H1 (cell line): ENCODE measurements around the gene KRTAP1-5. TPM values are rescaled to one million over a fixed set of nuclear protein-coding genes. Genes with fewer than 3 reads are reported as not detected.

Experiments used
- CTCF ChIA-PET: fragments of 300-600 bp; sonication (Branson Sonifier 250); formaldehyde crosslinking; loops from one replicate; lab custom pipeline; 2021; ENCODE audit not compliant: partially characterized antibody; lab: Charles Lee
- POLR2A ChIA-PET: fragments of 300-600 bp; sonication (Branson Sonifier 250); formaldehyde crosslinking; loops from one replicate; lab custom pipeline; 2021; ENCODE audit warnings: inconsistent platforms; ENCODE audit not compliant: partially characterized antibody; lab: Charles Lee
- DNase-seq, 2 experiments: peaks; one replicate each; pipeline versions ENCODE4 v3.0.0 to v3.0.0-alpha.2; 2010 to 2022; ENCODE audit warnings: low spot score in 2 of 2, low read depth in 1 of 2, mixed read lengths in 1 of 2
- FAIRE-seq: peaks from 2 replicates; lab custom pipeline; 2011; peaks lifted over from hg19 to GRCh38; lab: Jason Lieb, UNC
- H2AFZ ChIP-seq: 2 replicates; pipeline ENCODE4 v1.8.1; 2012; ENCODE audit warnings: low read length, inconsistent platforms
- H2AK5ac ChIP-seq: 2 replicates; pipeline ENCODE4 v1.6.1; 2013; ENCODE audit warnings: low read depth, low read length
- H2BK120ac ChIP-seq: replicated peaks from 2 replicates; pipeline ENCODE3; 2013; ENCODE audit warnings: low read depth, low read length, inconsistent platforms
- H2BK12ac ChIP-seq: 2 replicates; pipeline ENCODE4 v1.6.1; 2013; ENCODE audit warnings: low read depth, low read length
- H2BK15ac ChIP-seq: 2 replicates; pipeline ENCODE4 v1.6.1; 2013; ENCODE audit warnings: low read length
- H2BK20ac ChIP-seq: 2 replicates; pipeline ENCODE4 v1.6.1; 2013; ENCODE audit warnings: low read length
- H2BK5ac ChIP-seq: 2 replicates; pipeline ENCODE4 v1.6.1; 2013; ENCODE audit warnings: low read depth, low read length
- H3K14ac ChIP-seq: 2 replicates; pipeline ENCODE4 v1.6.1; 2013; ENCODE audit warnings: inconsistent platforms; ENCODE audit not compliant: insufficient read length
- H3K18ac ChIP-seq: 2 replicates; pipeline ENCODE4 v1.6.1; 2013; ENCODE audit warnings: low read length; ENCODE audit errors: extremely low read depth
- H3K23ac ChIP-seq: 2 replicates; pipeline ENCODE4 v1.6.1; 2013; ENCODE audit warnings: inconsistent platforms; ENCODE audit not compliant: insufficient read length
- H3K23me2 ChIP-seq: 2 replicates; pipeline ENCODE4 v1.6.1; 2013; ENCODE audit warnings: low read depth, low read length
- H3K27ac ChIP-seq: 2 replicates; pipeline ENCODE4 v1.6.1; 2011; ENCODE audit warnings: low read depth, low read length, inconsistent platforms
- H3K27me3 ChIP-seq, 4 experiments: replicated peaks in 1 of 4; 1 replicate in 1 of 4; 2 replicates in 3 of 4; pipeline versions ENCODE4 v1.6.1 to v1.8.1; 2011 to 2013; ENCODE audit warnings: low read length in 3 of 4, mild to moderate bottlenecking in 3 of 4, inconsistent platforms in 2 of 4, mixed read lengths in 2 of 4, moderate library complexity in 1 of 4; ENCODE audit not compliant: control insufficient read depth in 3 of 4, insufficient read depth in 3 of 4; ENCODE audit errors: extremely low read depth in 1 of 4
- H3K36me3 ChIP-seq, 4 experiments: 2 replicates each; pipeline versions ENCODE4 v1.6.1 to v1.8.1; 2011 to 2013; ENCODE audit warnings: mild to moderate bottlenecking in 4 of 4, low read length in 3 of 4, moderate library complexity in 2 of 4, control low read depth in 1 of 4, inconsistent platforms in 1 of 4; ENCODE audit not compliant: insufficient read depth in 4 of 4, control insufficient read depth in 2 of 4
- H3K4ac ChIP-seq: replicated peaks from 2 replicates; pipeline ENCODE3; 2013; ENCODE audit warnings: low read length, low read depth, mixed read lengths, inconsistent platforms; ENCODE audit not compliant: insufficient read length
- H3K4me1 ChIP-seq, 4 experiments: replicated peaks in 1 of 4; 1 replicate in 1 of 4; 2 replicates in 3 of 4; pipeline versions ENCODE4 v1.6.1 to v1.8.1; 2011 to 2013; ENCODE audit warnings: low read length in 3 of 4, inconsistent platforms in 2 of 4, mixed read lengths in 1 of 4; ENCODE audit not compliant: insufficient read depth in 4 of 4, control insufficient read depth in 3 of 4
- H3K4me2 ChIP-seq, 2 experiments: 2 replicates each; pipeline versions ENCODE4 v1.6.1 to v1.8.1; 2011 to 2013; ENCODE audit warnings: low read depth in 2 of 2, low read length in 2 of 2, control low read depth in 1 of 2, inconsistent platforms in 1 of 2, mild to moderate bottlenecking in 1 of 2; ENCODE audit not compliant: insufficient read depth in 1 of 2
- H3K4me3 ChIP-seq, 4 experiments: fragments of 200-600, 300-600 bp in 1 of 4; sonication (generic), shearing (Covaris generic), sonication (Bioruptor Twin) in 1 of 4; 2 replicates each; pipeline versions ENCODE4 v1.5.1 to v1.8.1; 2011 to 2016; ENCODE audit warnings: low read length in 4 of 4, low read depth in 3 of 4, control low read depth in 2 of 4, inconsistent platforms in 2 of 4, mild to moderate bottlenecking in 2 of 4, mixed read lengths in 1 of 4, moderate library complexity in 1 of 4; ENCODE audit not compliant: insufficient read depth in 2 of 4; ENCODE audit errors: extremely low read depth in 1 of 4
- H3K56ac ChIP-seq: replicated peaks from 2 replicates; pipeline ENCODE3; 2013; ENCODE audit warnings: low read depth, mild to moderate bottlenecking, mixed read lengths, low read length, inconsistent platforms; ENCODE audit not compliant: insufficient read length
- H3K79me1 ChIP-seq: 2 replicates; pipeline ENCODE4 v1.6.1; 2013; ENCODE audit warnings: low read depth, low read length, control low read depth
- H3K79me2 ChIP-seq, 2 experiments: 2 replicates each; pipeline versions ENCODE4 v1.6.1 to v1.8.1; 2012 to 2013; ENCODE audit warnings: low read length in 2 of 2, mild to moderate bottlenecking in 2 of 2, inconsistent platforms in 1 of 2; ENCODE audit not compliant: insufficient read depth in 2 of 2, control insufficient read depth in 1 of 2
- H3K9ac ChIP-seq, 4 experiments: replicated peaks in 1 of 4; 1 replicate in 1 of 4; 2 replicates in 3 of 4; pipeline versions ENCODE4 v1.6.1 to v1.8.1; 2011 to 2013; ENCODE audit warnings: low read depth in 3 of 4, low read length in 3 of 4, control low read depth in 2 of 4, mild to moderate bottlenecking in 2 of 4, moderate library complexity in 2 of 4, inconsistent platforms in 1 of 4; ENCODE audit errors: extremely low read depth in 1 of 4
- H3K9me3 ChIP-seq, 2 experiments: 2 replicates each; pipeline versions ENCODE4 v1.6.1 to v1.8.1; 2012 to 2013; ENCODE audit warnings: mild to moderate bottlenecking in 2 of 2, moderate library complexity in 2 of 2, control low read depth in 1 of 2, inconsistent platforms in 1 of 2, low read depth in 1 of 2, low read length in 1 of 2, mixed read lengths in 1 of 2; ENCODE audit not compliant: insufficient read depth in 2 of 2
- H4K20me1 ChIP-seq, 2 experiments: replicated peaks in 1 of 2; 2 replicates each; pipeline versions ENCODE3 to v1.8.1; 2011 to 2013; ENCODE audit warnings: inconsistent platforms in 2 of 2, low read length in 2 of 2, mild to moderate bottlenecking in 1 of 2; ENCODE audit not compliant: insufficient read depth in 2 of 2, control insufficient read depth in 1 of 2
- H4K5ac ChIP-seq: 2 replicates; pipeline ENCODE4 v1.6.1; 2013; ENCODE audit warnings: low read length, low read depth, mixed read lengths, inconsistent platforms; ENCODE audit not compliant: insufficient read length
- H4K8ac ChIP-seq: 2 replicates; pipeline ENCODE4 v1.8.0; 2013; ENCODE audit warnings: mild to moderate bottlenecking, moderate library complexity, low read length, inconsistent platforms; ENCODE audit not compliant: insufficient read depth; ENCODE audit errors: extremely low read depth
- H4K91ac ChIP-seq: replicated peaks from 2 replicates; pipeline ENCODE3; 2013; ENCODE audit warnings: low read length, mixed read lengths, inconsistent platforms; ENCODE audit not compliant: insufficient read length
- BACH1 ChIP-seq: IDR thresholded peaks from 2 replicates; pipeline ENCODE4 v1.6.1; 2012; ENCODE audit warnings: low read length, improper control_type of control experiment
- CHD2 ChIP-seq: IDR thresholded peaks from 2 replicates; pipeline ENCODE4 v1.6.1; 2012; ENCODE audit warnings: low read length, improper control_type of control experiment
- EGR1 ChIP-seq: IDR thresholded peaks from 2 replicates; pipeline ENCODE4 v1.6.1; 2011; ENCODE audit warnings: low read depth, low read length, borderline replicate concordance
- HDAC6 ChIP-seq: IDR thresholded peaks from one replicate; pipeline ENCODE4 v1.7.1; 2012; ENCODE audit warnings: low read depth, mild to moderate bottlenecking, inconsistent platforms, low read length, moderate library complexity
- JUN ChIP-seq: IDR thresholded peaks from 2 replicates; pipeline ENCODE4 v1.6.1; 2011; ENCODE audit warnings: low read depth, mild to moderate bottlenecking, improper control_type of control experiment, low read length
- KDM4A ChIP-seq: IDR thresholded peaks from one replicate; pipeline ENCODE4 v1.7.1; 2012; ENCODE audit warnings: low read depth, mild to moderate bottlenecking, moderate library complexity, low read length, inconsistent platforms; ENCODE audit not compliant: severe bottlenecking
- KDM5A ChIP-seq: fragments of 200-600 bp; IDR thresholded peaks from 2 replicates; pipeline ENCODE4 v1.7.1; 2012; ENCODE audit warnings: mild to moderate bottlenecking, low read length, inconsistent platforms, mixed read lengths
- NRF1 ChIP-seq: IDR thresholded peaks from 2 replicates; pipeline ENCODE4 v1.6.1; 2011; ENCODE audit warnings: mild to moderate bottlenecking, low read depth, low read length, improper control_type of control experiment
- SIX5 ChIP-seq: IDR thresholded peaks from 2 replicates; pipeline ENCODE4 v1.6.1; 2011; ENCODE audit warnings: mild to moderate bottlenecking, low read depth, low read length
- SP2 ChIP-seq: IDR thresholded peaks from 2 replicates; pipeline ENCODE4 v1.6.1; 2012; ENCODE audit warnings: mild to moderate bottlenecking, low read length, inconsistent platforms
- SP4 ChIP-seq: IDR thresholded peaks from 2 replicates; pipeline ENCODE4 v1.6.1; 2012; ENCODE audit warnings: low read length, inconsistent platforms
- TBP ChIP-seq: IDR thresholded peaks from 2 replicates; pipeline ENCODE4 v1.6.1; 2011; ENCODE audit warnings: low read depth, low read length, improper control_type of control experiment
- TCF12 ChIP-seq: IDR thresholded peaks from 2 replicates; pipeline ENCODE4 v1.6.1; 2011; ENCODE audit warnings: low read depth, mild to moderate bottlenecking, low read length
- ZNF274 ChIP-seq: IDR thresholded peaks from 2 replicates; pipeline ENCODE4 v1.7.0; 2012; ENCODE audit warnings: low read length, borderline replicate concordance; ENCODE audit errors: extremely low read depth
- WGBS, 2 experiments: shearing (Covaris generic) in 1 of 2; methylation state at CpG; one replicate each; pipeline versions ENCODE4 v1.1.6 to v1.1.7; 2013 to 2015; ENCODE audit warnings: low lambda C conversion rate in 2 of 2, mixed read lengths in 2 of 2, inconsistent platforms in 1 of 2, low coverage in 1 of 2, missing lambda C conversion rate in 1 of 2; ENCODE audit not compliant: insufficient replicate concordance in 2 of 2, insufficient coverage in 1 of 2, insufficient read length in 1 of 2; ENCODE audit errors: extremely low coverage in 1 of 2, missing lambda C conversion rate in 1 of 2; 5-methylcytosine and 5-hydroxymethylcytosine counted together
- polyA plus RNA-seq, 7 experiments: library from polyadenylated mRNA; depleted of rRNA in 3 of 7; stranded (reverse) in 5 of 7; unstranded in 2 of 7; fragments of >200 nt in 5 of 7; fragments of 200-250 nt in 2 of 7; gene quantifications; 1 replicate in 5 of 7; 2 replicates in 1 of 7; 4 replicates in 1 of 7; pipeline versions ENCODE4 v1.2.1 to v1.2.3, GENCODE V29; 2011 to 2013; ENCODE audit warnings: missing spikeins in 2 of 7, mixed read lengths in 2 of 7
- total RNA-seq: library from RNA; stranded (reverse); fragmentation: NEBNext Ultra II Directional; extraction: Animal tissue kit (Norgen Biotek cat#: 25700); gene quantifications from 2 replicates; pipeline ENCODE4 v1.2.1, GENCODE V29; 2021
- TF ChIP-seq, protein P1 (sequence below): IDR thresholded peaks from 2 replicates; pipeline ENCODE4 v1.6.1; 2011; ENCODE audit warnings: low read length, improper control_type of control experiment

Gene KRTAP1-5
- total and polyA plus RNA-seq, 2 of the 8 experiments (the other 6 are each of a cell fraction or from before 2014, with no cell fraction given), result not detected

DNA sequence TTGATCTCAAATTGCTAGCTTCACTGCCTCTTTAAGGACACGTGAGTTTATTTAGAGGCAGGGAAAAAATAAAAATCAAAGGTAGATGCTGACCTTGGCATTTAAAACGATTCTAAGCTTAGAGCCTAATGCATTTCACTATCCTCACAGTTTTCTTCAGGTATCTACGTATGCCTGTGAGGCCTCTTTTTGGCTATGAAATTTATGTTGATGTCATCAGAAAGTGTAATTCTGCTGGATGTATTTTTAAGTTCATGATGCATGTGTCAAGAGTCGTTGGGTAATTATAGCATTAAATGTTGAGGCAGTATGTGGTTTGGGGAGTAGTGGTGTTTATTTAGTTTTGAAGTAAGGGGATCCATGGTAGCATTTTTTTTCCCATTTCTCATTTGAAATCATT, 23.1 kb downstream of the KRTAP1-5 start:
- FAIRE-seq, result no peak

More for the DNA sequence above, 23.1 kb downstream of the KRTAP1-5 start:
- H2AFZ ChIP-seq, result no peak overlapping the region
- no peak overlapping the region for H3K56ac ChIP-seq
- no peaks in the 10 kb centered on the region for H3K79me1 ChIP-seq
- H4K20me1 ChIP-seq, result no peaks in the 10 kb centered on the region
- no peak overlapping the region for H4K8ac ChIP-seq
- H2BK15ac ChIP-seq, result no peak overlapping the region
- POLR2A ChIA-PET, result interaction anchor here (1.1 kb wide), 1 partner anchor 16 kb away, joined by 3 read pairs; no protein-coding TSS in a partner anchor
- H3K27ac ChIP-seq, result no peak overlapping the region
- DNase-seq, result no peak
- no peaks in the 10 kb centered on the region for H3K79me2 ChIP-seq
- H3K23me2 ChIP-seq, result no peaks in the 10 kb centered on the region
- H2BK20ac ChIP-seq, result no peak overlapping the region
- WGBS, 2 experiments, result 90% methylated on average over 4 of the region's 4 CpGs; no CpG with 5 or more reads in 1 of the 2 experiments
- H3K4ac ChIP-seq, result no peak overlapping the region
- H3K9me3 ChIP-seq, result no peaks in the 10 kb centered on the region
- no peak overlapping the region for H2BK12ac ChIP-seq
- no peaks in the 10 kb centered on the region for H3K36me3 ChIP-seq
- no peaks in the 10 kb centered on the region for H3K27me3 ChIP-seq
- no peak overlapping the region for H3K4me3 ChIP-seq
- H2BK5ac ChIP-seq, result no peak overlapping the region
- H2AK5ac ChIP-seq, result no peak overlapping the region
- peaks cover 0 to 5% (median 4%) of the 10 kb centered on the region in 4 experiments; a peak in 4 of 7 replicates for H3K4me1 ChIP-seq
- H2BK120ac ChIP-seq, result no peak overlapping the region
- no peak overlapping the region for H4K91ac ChIP-seq
- no peak overlapping the region for H3K4me2 ChIP-seq
- no peak overlapping the region for H3K18ac ChIP-seq
- H4K5ac ChIP-seq, result no peak overlapping the region
- CTCF ChIA-PET, result no interaction called here
- TF ChIP-seq SIX5, result no peak
- TF ChIP-seq SP4, result no peak
- TF ChIP-seq HDAC6, result no peak
- no peak for TF ChIP-seq NRF1
- TF ChIP-seq, protein P1, sequence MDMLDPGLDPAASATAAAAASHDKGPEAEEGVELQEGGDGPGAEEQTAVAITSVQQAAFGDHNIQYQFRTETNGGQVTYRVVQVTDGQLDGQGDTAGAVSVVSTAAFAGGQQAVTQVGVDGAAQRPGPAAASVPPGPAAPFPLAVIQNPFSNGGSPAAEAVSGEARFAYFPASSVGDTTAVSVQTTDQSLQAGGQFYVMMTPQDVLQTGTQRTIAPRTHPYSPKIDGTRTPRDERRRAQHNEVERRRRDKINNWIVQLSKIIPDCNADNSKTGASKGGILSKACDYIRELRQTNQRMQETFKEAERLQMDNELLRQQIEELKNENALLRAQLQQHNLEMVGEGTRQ, result no peak
- no peak for TF ChIP-seq TCF12
- no peak for TF ChIP-seq EGR1
- TF ChIP-seq JUN, result no peak
- no peak for TF ChIP-seq SP2
- TF ChIP-seq CHD2, result no peak
- TF ChIP-seq ZNF274, result no peak
- TF ChIP-seq TBP, result no peak
- TF ChIP-seq KDM5A, result no peak
- TF ChIP-seq BACH1, result no peak
- TF ChIP-seq KDM4A, result no peak
- TF ChIP-seq, all 59 proteins: peak for 0
- no peak overlapping the region for H3K9ac ChIP-seq
- H3K23ac ChIP-seq, result no peak overlapping the region
- H3K14ac ChIP-seq, result no peak overlapping the region
